DMS 273 (cell line): ENCODE measurements around the gene TMEM40.
"Not testable (repeated sequence)": the region's sequence is repeated elsewhere in the genome, so short reads cannot be mapped to it uniquely, and the experiment has no call there.

Source experiments
- DNase-seq: peaks from one replicate; lab custom pipeline; 2025; ENCODE audit not compliant: unreplicated experiment; lab: John Stamatoyannopoulos, UW

TMEM40 gene

GRCh38 chr3:12759097-12759679 is at the start of gene TMEM40:
TMEM40 (minus strand) TSS chr3:12759259; CDS start chr3:12749832, 9,427 bp downstream.
- DNase-seq = peak; percentile 46

- DNase-seq = no peak
Measured at GRCh38 chr3:12808587-12808986, 49.5 kb upstream of the TMEM40 start.

GRCh38 chr3:12807601-12808359 is 48.7 kb upstream of the TMEM40 start:
- no peak for DNase-seq

GRCh38 chr3:12807066-12807465 is 48.0 kb upstream of the TMEM40 start:
- DNase-seq = no peak

GRCh38 chr3:12803371-12803770 is 44.3 kb upstream of the TMEM40 start:
- no peak for DNase-seq

- DNase-seq = no peak
Measured at GRCh38 chr3:12799525-12800440, 40.7 kb upstream of the TMEM40 start.

GRCh38 chr3:12798559-12799179 is 39.6 kb upstream of the TMEM40 start:
- DNase-seq = no peak

GRCh38 chr3:12797892-12798558 is 39.0 kb upstream of the TMEM40 start:
- DNase-seq = no peak

GRCh38 chr3:12797124-12797891 is 38.2 kb upstream of the TMEM40 start:
- DNase-seq = no peak

- DNase-seq = peak; percentile 79
Measured at GRCh38 chr3:12796171-12797123, 37.4 kb upstream of the TMEM40 start, which contains the start of gene CAND2. CAND2 (plus strand) TSS chr3:12796680; CDS start chr3:12796721, 41 bp downstream.

GRCh38 chr3:12793701-12794100 is 34.6 kb upstream of the TMEM40 start:
- DNase-seq = no peak

GRCh38 chr3:12791430-12791829 is 32.4 kb upstream of the TMEM40 start:
- no peak for DNase-seq

- DNase-seq = not testable (repeated sequence)
Measured at GRCh38 chr3:12787967-12788690, 29.1 kb upstream of the TMEM40 start.

- not testable (repeated sequence) for DNase-seq
Measured at GRCh38 chr3:12787346-12787745, 28.3 kb upstream of the TMEM40 start.

GRCh38 chr3:12785096-12785495 is 26.0 kb upstream of the TMEM40 start:
- no peak for DNase-seq

GRCh38 chr3:12782172-12782815 is 23.2 kb upstream of the TMEM40 start:
- peak; percentile 29 for DNase-seq

GRCh38 chr3:12780751-12781150 is 21.7 kb upstream of the TMEM40 start:
- no peak for DNase-seq
